ENCODE measurements around the gene TIGD7. TPM values are rescaled to one million over a fixed set of nuclear protein-coding genes. Genes with fewer than 3 reads are reported as not detected.

TIGD7 gene
- 0.79 to 1.5 TPM (median 1.2 TPM) in 5 replicates for total RNA-seq (2022; extraction: Qiagen RNA extraction)

DNA sequence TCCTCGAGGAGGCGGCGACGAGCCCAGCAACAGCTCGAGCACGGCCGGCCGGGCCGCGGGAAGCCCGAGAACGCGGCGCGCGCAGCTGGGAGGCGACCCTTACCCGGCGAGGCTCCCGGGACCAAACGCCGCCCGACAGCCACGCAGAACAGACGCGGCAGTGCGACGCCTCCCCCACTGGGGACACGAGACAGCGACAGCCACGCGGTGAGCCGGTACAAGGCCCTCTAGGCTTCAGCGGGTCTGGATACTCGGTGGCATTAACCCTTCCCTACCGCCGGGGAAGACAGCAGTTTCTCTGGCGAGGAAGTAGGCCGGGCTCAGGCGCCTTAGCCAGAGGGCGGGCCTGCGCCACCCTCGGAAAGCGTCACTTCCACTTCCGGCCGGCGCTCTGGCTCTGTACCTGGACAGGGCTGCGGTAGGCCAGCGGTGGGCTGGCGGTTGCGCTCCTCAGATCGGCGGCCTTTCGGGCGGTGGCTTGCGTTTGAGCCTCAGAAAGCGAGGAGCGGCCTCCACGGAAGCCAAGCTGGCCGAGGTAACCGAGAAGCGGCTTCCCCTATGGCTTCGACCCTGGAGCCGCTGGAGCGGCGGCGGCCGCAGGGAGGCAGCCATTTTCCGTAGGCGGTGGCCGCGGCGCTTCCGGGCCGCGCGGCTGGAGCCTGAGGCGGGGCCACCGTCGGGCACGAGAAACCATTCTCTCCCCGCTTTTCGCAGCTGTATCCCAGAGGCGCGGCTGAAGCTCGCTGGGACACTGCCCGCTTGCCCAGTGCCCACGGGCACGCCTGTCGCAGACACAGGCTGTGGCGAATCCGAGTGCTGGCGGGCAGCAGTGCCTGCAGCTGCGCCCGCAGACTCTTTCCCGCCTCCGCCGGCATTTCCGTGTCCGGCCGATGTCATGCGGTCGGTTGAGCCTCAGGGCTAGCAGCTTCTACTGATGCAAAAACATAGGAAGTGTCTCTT is at the start of gene TIGD7, which contains the start of gene ZNF75A:
TIGD7 (minus strand) TSS at position 322 of the 960 bp plus-strand sequence. CDS start 4,816 bp downstream, outside the sequence.
ZNF75A (plus strand) TSS at position 389 of the 960 bp plus-strand sequence. CDS start 2,932 bp downstream, outside the sequence.

DNA sequence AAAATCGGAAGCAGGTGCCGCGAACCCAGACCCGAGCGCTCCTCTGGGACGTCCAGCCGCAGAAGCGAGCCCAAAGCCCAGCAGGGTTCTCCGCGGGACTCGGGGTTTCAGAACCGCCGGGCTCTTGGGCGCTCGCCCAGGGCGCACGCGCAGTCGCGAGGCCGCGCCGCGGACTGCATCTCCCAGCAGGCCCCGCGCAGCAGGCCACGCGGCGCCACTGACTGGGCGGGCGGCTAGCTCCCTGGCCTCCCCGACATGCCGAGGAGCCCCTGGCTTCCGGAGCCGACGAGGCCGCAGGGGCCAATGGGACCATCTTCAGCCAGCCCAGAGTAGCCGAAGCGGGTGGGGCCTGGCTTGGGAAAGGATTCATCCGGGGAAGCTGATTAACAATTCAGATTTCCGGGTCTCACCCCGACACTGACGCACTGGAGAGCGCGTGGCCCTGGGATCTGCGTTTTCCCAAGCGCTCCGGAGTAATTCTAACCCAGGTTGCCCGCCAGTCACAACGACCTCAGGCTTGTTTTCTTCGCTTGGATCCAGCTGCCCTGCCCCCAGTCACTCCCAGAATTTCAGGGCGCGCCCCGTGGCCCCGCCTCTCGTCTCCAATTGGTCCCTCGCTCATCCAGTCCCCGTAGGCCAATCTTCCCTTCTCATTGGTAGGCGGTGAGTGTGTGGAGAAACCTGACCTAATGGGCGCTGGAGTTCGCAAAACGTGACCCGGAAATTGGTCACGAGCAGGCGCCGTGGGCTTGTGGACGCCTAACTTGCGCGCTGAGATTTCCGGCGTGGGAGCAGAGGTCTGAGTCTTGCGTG is 22.3 kb downstream of the TIGD7 start, which contains the start of gene ZNF263:
ZNF263 (plus strand) TSS at position 762 of the 813 bp plus-strand sequence. CDS start 328 bp downstream, outside the sequence.

DNA sequence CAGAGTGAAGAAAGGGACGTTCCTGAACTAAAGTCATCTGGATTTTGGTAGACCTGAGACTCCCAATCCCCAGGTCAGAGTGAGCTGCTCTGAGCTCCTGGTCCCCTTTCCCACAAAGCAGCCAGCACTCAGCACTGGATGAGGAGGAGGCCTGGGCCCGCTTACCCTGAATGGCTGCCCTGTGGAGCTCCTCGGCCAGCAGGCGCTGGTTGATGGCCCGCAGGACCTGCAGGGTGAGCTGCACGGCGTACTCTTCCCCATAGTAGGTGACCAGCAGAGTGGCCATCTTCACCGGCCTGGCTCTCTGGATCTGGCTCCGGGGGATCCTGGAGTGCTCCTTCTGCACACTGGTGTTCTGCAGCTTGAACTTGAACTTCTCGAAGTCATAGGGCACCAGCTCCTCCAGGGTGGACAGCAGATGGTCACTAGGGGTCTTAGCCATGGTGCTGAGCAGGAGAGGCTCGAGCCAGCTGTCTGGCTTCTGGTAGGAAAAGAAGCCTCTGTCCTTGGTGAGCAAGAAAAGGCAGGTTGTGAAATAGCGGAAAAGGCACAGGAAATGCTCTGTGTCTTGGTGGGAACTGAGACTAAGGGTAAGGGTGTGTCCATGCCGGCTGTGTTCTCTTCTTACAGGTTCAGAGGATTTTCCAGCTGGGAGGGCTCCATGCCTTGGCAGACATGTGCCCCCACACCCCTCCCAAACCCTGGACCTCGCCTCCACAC is 48.9 kb downstream of the TIGD7 start, which contains the start of gene MEFV:
MEFV (minus strand) TSS at position 488 of the 720 bp plus-strand sequence; CDS start at position 442, 46 bp downstream.

Other genes with a start within 250 kb of the TIGD7 start
- 21.6 to 38.9 TPM (median 24.5 TPM) in 5 replicates for gene IL32, start 239.8 kb downstream of the TIGD7 start, total RNA-seq (2022; extraction: Qiagen RNA extraction)
- gene ZSCAN10, start 206.1 kb downstream of the TIGD7 start, total RNA-seq (2022; extraction: Qiagen RNA extraction) = not detected in 5 replicates
- gene ZNF205, start 192.8 kb downstream of the TIGD7 start, total RNA-seq (2022; extraction: Qiagen RNA extraction) = 13.0 to 14.7 TPM (median 14.4 TPM) in 5 replicates
- 9.7 to 12.0 TPM (median 11.8 TPM) in 5 replicates for gene ZNF213, start 170.4 kb downstream of the TIGD7 start, total RNA-seq (2022; extraction: Qiagen RNA extraction)
- 0.15 to 0.44 TPM (median 0.31 TPM) in 5 replicates for gene OR1F1, start 117.2 kb downstream of the TIGD7 start, total RNA-seq (2022; extraction: Qiagen RNA extraction)
- gene ZNF200, start 70.3 kb downstream of the TIGD7 start, total RNA-seq (2022; extraction: Qiagen RNA extraction) = 7.8 to 9.8 TPM (median 8.3 TPM) in 5 replicates
- gene MEFV, start 48.8 kb downstream of the TIGD7 start, total RNA-seq (2022; extraction: Qiagen RNA extraction) = 0.02 to 0.09 TPM (median 0.03 TPM) in 3 of 5 replicates, not detected in the others
- 34.7 to 46.2 TPM (median 35.1 TPM) in 5 replicates for gene ZNF263, start 21.9 kb downstream of the TIGD7 start, total RNA-seq (2022; extraction: Qiagen RNA extraction)
- gene ZNF75A, start 67 bp upstream of the TIGD7 start, total RNA-seq (2022; extraction: Qiagen RNA extraction) = 8.4 to 13.0 TPM (median 9.9 TPM) in 5 replicates
- not detected in 5 replicates for gene OR2C1, start 50.5 kb upstream of the TIGD7 start, total RNA-seq (2022; extraction: Qiagen RNA extraction)
- gene ZSCAN32, start 95.6 kb upstream of the TIGD7 start, total RNA-seq (2022; extraction: Qiagen RNA extraction) = 11.3 to 21.0 TPM (median 14.1 TPM) in 5 replicates
- gene ZNF174, start 95.8 kb upstream of the TIGD7 start, total RNA-seq (2022; extraction: Qiagen RNA extraction) = 11.5 to 14.2 TPM (median 13.0 TPM) in 5 replicates
- gene ZNF597, start 138.1 kb upstream of the TIGD7 start, total RNA-seq (2022; extraction: Qiagen RNA extraction) = 0.91 to 1.3 TPM (median 1.1 TPM) in 5 replicates
- 48.2 to 53.0 TPM (median 51.5 TPM) in 5 replicates for gene NAA60, start 138.2 kb upstream of the TIGD7 start, total RNA-seq (2022; extraction: Qiagen RNA extraction)
- gene C16orf90, start 190.1 kb upstream of the TIGD7 start, total RNA-seq (2022; extraction: Qiagen RNA extraction) = not detected in 5 replicates
- 17.6 to 19.9 TPM (median 18.9 TPM) in 5 replicates for gene CLUAP1, start 195.6 kb upstream of the TIGD7 start, total RNA-seq (2022; extraction: Qiagen RNA extraction)

Data from A549 treated with Hydrocortisone at 1 μM for 4 hours (cell line).